GM13976 (cell line): ENCODE measurements around the gene UQCRHL.

Source experiments
- DNase-seq: peaks from one replicate; pipeline ENCODE4 v3.0.0; 2012; ENCODE audit warnings: low spot score
- CTCF ChIP-seq: IDR thresholded peaks from 2 replicates; pipeline ENCODE4 v1.5.1; 2012; ENCODE audit warnings: borderline replicate concordance, mild to moderate bottlenecking; ENCODE audit not compliant: insufficient read depth; ENCODE audit errors: extremely low read depth, missing control alignments, control extremely low read depth
- in situ Hi-C: fragments of 300-500 bp; cut with MboI; formaldehyde crosslinking; loops from one replicate; pipeline ENCODE4 v1.12.0; 2022; ENCODE audit warnings: low sequenced_read_pairs, mixed read lengths, inconsistent platforms; ENCODE audit not compliant: unreplicated experiment

The UQCRHL gene

GRCh38 chr1:15758343-15758931, 49.0 kb downstream of the UQCRHL start, which contains the start of gene FBLIM1:
FBLIM1 (plus strand) TSS chr1:15758795; CDS start chr1:15764984, 6,189 bp downstream.
- no peak for DNase-seq
- TF ChIP-seq CTCF: no peak
- in situ Hi-C loops: no loop called here

GRCh38 chr1:15757575-15758342, 49.7 kb downstream of the UQCRHL start:
- DNase-seq: no peak
- TF ChIP-seq CTCF: no peak
- in situ Hi-C loops: no loop called here
